C4-2B (cell line): ENCODE measurements around the gene PFDN4.
"Not testable (repeated sequence)": the region's sequence is repeated elsewhere in the genome, so short reads cannot be mapped to it uniquely, and the experiment has no call there.

Source experiments
- CTCF ChIP-seq: fragments of 450-650 bp; conservative IDR thresholded peaks from 2 replicates; pipeline ENCODE4 v1.5.1; 2017; ENCODE audit warnings: mild to moderate bottlenecking
- ZFX ChIP-seq: fragments of 450-650 bp; IDR thresholded peaks from 2 replicates; pipeline ENCODE4 v1.6.1; 2017

GRCh38 chr20:54248705-54249104, 40.8 kb downstream of the PFDN4 start:
- TF ChIP-seq CTCF, ZFX: not testable (repeated sequence)
